Dermis microvascular lymphatic vessel endothelial cell (primary cell): ENCODE measurements around the gene SPRED2. TPM values are rescaled to one million over a fixed set of nuclear protein-coding genes. Genes with fewer than 3 reads are reported as not detected.

Experiments used
- DNase-seq, 2 donors: peaks; one replicate each; pipeline versions ENCODE4 v3.0.0 to v3.0.0-alpha.2; 2010; ENCODE audit warnings: low read depth in 2 of 2
- total RNA-seq: library from RNA; depleted of rRNA; stranded (reverse); fragments of >200 nt; gene quantifications from 2 replicates; pipeline ENCODE4 v1.2.1, GENCODE V29; 2014

Gene SPRED2
- total RNA-seq, 1 donor from 2014 or later, result 1.5 TPM

DNA sequence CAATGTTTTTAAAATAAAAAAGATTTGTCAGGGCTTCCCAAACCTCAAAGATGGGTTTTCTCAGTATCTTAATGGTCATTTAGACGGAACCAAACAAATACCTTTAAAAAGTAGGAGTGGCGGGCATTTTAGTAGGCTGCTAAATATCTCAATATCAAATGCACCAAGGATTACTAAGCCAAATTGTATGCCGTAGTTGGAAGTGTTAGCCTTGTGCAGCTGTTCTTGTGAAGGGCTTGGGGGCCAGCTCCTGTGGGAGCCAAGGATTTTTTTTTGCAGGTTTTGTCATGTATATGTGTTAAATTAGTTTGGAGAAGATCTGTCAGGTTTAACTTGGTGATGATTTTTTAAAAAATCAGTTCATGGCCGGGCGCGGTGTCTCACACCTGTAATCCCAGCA lies 152.6 kb downstream of the SPRED2 start:
- no peak for DNase-seq

DNA sequence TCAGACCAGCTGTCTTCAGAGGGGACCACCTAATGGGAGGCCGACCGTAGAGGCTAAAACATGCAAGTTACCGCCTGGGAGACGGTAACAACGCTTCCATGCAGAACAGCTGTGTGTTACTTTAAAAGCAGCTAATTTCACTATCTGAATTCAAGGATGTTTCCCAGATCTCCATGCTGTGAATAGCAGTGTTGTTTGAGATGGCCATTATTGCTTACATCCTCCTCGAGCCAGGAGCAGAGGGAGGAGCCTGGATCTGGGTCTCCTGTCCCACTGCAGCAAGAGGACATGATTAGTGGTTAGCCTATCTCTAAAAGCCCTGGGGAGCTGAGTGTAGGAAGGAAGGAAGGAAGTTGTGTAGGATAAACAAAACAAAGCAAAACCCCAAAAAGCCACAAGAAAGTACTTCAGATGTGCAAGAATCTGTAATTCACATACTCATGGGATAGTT lies 153.8 kb downstream of the SPRED2 start:
- no peak for DNase-seq

- no peak for DNase-seq
Measured at GRCh38 chr2:65277791-65278483, 154.5 kb downstream of the SPRED2 start.

GRCh38 chr2:65277118-65277517 lies 155.3 kb downstream of the SPRED2 start:
- DNase-seq, result no peak

GRCh38 chr2:65276609-65277008 lies 155.8 kb downstream of the SPRED2 start:
- DNase-seq, result peak in 1 of 2 donors; percentile 72

DNA sequence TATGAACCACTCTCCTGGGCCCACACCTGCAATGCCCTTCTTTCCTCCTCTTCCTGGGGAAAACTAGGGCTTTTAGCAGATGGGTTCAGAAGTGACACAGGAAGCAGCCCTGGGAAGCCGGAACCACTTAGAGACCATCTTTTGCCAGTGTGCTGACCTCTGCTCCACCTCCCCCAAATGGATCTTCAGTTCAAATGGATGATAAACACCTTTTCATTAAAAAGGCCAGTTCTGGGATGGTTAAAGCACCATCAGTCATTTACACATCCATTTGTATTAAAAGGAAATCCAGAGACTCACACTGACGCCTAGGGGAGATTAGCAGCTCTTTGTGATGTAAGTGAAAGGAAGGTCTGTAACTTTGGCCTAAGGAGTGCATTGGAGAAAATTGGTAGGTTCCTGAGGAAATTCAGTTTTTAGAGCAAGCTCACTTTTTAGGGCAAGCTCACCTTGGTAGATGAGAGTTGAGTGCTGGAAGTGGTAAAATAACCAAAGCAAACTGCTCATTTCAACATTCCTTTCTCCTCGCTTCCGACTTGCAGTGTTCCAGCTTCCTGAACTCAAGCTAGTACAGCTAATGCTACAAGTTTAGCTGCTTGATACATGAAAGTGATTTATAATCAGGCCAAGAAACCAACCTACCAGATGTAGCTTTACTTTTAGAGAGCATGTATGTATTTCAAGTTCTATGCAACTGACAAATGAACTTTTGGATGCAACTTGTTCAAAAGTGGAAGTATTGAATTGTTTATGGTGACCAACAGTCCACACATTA lies 157.1 kb downstream of the SPRED2 start:
- no peak for DNase-seq

- no peak for DNase-seq
Measured at GRCh38 chr2:65273344-65273743, 159.1 kb downstream of the SPRED2 start.

GRCh38 chr2:65268957-65269356 lies 163.4 kb downstream of the SPRED2 start:
- DNase-seq, result no peak

GRCh38 chr2:65267008-65267407 lies 165.4 kb downstream of the SPRED2 start:
- DNase-seq, result no peak

- DNase-seq, result no peak
Measured at GRCh38 chr2:65265671-65266045, 166.7 kb downstream of the SPRED2 start.

DNA sequence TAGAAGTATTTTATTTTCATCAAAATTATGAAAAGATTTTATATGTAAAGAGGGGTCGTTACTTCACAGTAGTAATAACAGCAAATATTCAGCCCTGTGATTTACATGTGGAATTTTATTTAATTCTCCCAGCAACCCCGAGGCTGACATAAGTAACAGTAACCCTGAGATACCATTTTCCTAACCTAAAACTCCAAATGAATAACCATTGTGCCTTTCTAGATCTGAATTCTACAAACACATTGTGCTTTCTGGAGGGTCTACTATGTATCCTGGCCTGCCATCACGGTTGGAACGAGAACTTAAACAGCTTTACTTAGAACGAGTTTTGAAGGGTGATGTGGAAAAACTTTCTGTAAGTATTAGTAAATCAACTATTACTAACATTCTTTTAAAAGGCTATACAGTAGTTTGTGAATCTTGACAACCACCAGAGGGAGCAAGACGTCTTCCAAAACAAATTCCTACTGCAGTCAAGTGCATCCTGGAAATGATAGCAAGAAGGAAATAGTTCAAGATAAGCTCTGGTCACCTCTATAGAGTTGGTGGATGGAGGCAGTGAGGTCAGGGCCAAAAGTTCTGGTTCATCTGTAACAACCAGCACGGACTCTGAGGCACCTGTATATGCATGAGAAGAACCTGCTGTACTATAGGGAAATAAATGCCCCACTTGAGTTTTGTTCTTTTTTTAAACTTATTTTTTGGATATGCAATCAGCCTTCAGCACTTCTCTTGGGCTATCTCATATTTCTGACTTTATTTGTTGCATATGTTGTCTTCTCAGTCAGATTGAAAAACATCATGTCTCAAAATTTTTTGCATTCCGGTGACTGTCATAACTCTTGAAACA lies 167.4 kb downstream of the SPRED2 start:
- peak; percentile 74 to 81 for DNase-seq

GRCh38 chr2:65263986-65264385 lies 168.4 kb downstream of the SPRED2 start:
- DNase-seq, result no peak

DNA sequence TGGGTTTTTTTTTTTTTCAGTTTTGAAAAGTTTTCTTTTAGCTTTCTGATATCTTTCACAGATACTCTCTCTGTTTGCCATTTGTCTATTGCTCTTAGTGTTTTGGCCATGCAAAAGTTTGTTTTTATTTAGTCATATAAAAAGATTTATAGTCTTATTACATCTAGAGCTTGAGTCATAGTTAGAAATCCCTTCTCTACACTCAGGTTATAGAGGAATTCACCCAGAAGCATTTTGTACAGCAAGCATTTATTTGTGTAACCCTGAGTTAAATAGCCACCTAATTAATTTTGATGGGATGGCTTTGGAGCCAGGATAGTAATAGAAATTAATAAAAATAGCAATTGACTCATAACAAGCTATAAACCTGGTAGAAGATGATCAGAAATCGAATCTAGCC lies 169.1 kb downstream of the SPRED2 start:
- no peak for DNase-seq

- no peak for DNase-seq
Measured at GRCh38 chr2:65261676-65262075, 170.7 kb downstream of the SPRED2 start.

Other genes starting within 250 kb of the SPRED2 start
- 95.9 and 110 TPM in 2 replicates for gene ACTR2, start 204.8 kb downstream of the SPRED2 start, total RNA-seq